Duodenal mucosa (tissue), 2 donors: ENCODE results near the gene ACAD10.

ENCODE experiments used
- H3K27ac ChIP-seq: one replicate; pipeline ENCODE4 v1.7.0; 2013; ENCODE audit warnings: low read depth, low read length
- H3K27me3 ChIP-seq, 2 donors: one replicate each; pipeline ENCODE4 v1.7.0; 2013; ENCODE audit warnings: low read length in 2 of 2, control low read depth in 1 of 2; ENCODE audit not compliant: insufficient read depth in 2 of 2, control insufficient read depth in 1 of 2
- H3K36me3 ChIP-seq, 2 donors: one replicate each; pipeline ENCODE4 v1.7.0; 2013; ENCODE audit warnings: low read length in 2 of 2, control low read depth in 1 of 2; ENCODE audit not compliant: insufficient read depth in 2 of 2, control insufficient read depth in 1 of 2
- H3K4me1 ChIP-seq, 2 donors: one replicate each; pipeline ENCODE4 v1.7.0; 2013; ENCODE audit warnings: low read length in 2 of 2, control low read depth in 1 of 2; ENCODE audit not compliant: insufficient read depth in 2 of 2, control insufficient read depth in 1 of 2
- H3K4me3 ChIP-seq, 2 donors: one replicate each; pipeline ENCODE4 v1.7.0; 2013; ENCODE audit warnings: low read length in 2 of 2, low read depth in 1 of 2
- H3K9ac ChIP-seq, 2 donors: one replicate each; pipeline ENCODE4 v1.7.0; 2013; ENCODE audit warnings: low read length in 2 of 2, low read depth in 1 of 2
- H3K9me3 ChIP-seq, 2 donors: one replicate each; pipeline ENCODE4 v1.7.0; 2013; ENCODE audit warnings: low read length in 2 of 2, control low read depth in 1 of 2; ENCODE audit not compliant: control insufficient read depth in 1 of 2

The ACAD10 gene

DNA sequence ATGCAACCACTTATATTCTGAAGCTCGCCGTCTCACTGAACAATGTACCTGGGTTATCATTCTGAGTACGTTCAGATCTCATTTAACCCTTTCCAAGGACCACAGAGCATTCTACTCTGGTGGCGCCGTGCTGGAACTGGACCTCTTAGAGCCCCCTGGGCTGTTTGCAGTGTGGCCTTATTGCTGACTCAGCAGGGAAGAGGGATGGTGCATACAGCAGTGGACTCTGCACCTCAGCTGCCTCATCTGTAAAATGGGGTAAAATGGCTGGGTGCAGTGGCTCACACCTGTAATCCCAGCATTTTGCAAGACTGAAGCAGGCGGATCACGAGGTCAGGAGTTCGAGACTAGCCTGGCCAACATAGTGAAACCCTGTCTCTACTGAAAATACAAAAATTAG lies 83.7 kb downstream of the ACAD10 start:
- H3K4me1 ChIP-seq = peaks cover 51 to 63% of the 10 kb centered on the region in 2 donors
- H3K27ac ChIP-seq = no peak overlapping the region
- no peaks in the 10 kb centered on the region for H3K27me3 ChIP-seq
- no peak overlapping the region for H3K4me3 ChIP-seq
- no peak overlapping the region for H3K9ac ChIP-seq
- H3K9me3 ChIP-seq = no peaks in the 10 kb centered on the region
- no peaks in the 10 kb centered on the region for H3K36me3 ChIP-seq

DNA sequence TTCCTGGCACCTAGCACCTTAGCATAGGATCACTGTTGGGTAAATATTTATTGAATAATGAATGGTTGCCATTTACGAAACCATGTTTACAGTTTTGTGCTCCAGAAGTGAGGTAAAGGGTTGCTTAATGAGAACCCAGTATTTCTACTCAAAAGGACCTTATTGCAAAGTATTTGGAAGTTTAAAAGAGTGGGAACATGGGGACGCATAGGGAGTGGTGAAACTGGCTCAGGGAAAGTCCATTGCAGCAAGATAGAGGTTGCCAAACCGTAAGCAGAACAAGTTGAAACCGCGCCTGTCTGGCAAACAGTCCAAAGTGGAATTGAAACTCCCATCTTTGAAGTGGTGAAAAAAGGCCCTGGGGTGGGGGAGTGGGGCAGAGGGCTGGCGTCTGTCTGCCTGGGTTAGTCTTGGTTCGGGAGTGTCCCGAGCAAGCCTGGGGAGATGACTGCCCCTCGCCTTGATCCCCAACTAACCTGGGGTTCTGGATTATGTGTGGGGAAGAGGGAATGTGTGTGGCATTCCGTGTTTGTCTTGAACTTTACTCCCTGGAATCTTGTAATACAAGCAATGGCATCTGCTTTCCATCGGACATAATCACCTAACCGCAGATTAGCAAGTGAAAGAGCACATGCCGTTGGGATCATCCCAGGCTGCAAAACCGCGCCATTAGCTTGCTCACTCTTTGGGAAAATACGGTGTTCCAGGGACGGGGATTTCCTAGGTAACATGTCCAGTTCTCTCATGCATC lies 88.1 kb downstream of the ACAD10 start:
- Histone ChIP-seq H3K4me1 (peaks cover 71 to 78% of the 10 kb centered on the region in 2 donors), H3K9ac (peak overlapping the region; percentile 33 to 42), H3K27ac (peak overlapping the region; percentile 90), H3K36me3 (no peaks in the 10 kb centered on the region), H3K9me3 (no peaks in the 10 kb centered on the region), H3K4me3 (peak overlapping the region; percentile 32 to 53), H3K27me3 (no peaks in the 10 kb centered on the region)

DNA sequence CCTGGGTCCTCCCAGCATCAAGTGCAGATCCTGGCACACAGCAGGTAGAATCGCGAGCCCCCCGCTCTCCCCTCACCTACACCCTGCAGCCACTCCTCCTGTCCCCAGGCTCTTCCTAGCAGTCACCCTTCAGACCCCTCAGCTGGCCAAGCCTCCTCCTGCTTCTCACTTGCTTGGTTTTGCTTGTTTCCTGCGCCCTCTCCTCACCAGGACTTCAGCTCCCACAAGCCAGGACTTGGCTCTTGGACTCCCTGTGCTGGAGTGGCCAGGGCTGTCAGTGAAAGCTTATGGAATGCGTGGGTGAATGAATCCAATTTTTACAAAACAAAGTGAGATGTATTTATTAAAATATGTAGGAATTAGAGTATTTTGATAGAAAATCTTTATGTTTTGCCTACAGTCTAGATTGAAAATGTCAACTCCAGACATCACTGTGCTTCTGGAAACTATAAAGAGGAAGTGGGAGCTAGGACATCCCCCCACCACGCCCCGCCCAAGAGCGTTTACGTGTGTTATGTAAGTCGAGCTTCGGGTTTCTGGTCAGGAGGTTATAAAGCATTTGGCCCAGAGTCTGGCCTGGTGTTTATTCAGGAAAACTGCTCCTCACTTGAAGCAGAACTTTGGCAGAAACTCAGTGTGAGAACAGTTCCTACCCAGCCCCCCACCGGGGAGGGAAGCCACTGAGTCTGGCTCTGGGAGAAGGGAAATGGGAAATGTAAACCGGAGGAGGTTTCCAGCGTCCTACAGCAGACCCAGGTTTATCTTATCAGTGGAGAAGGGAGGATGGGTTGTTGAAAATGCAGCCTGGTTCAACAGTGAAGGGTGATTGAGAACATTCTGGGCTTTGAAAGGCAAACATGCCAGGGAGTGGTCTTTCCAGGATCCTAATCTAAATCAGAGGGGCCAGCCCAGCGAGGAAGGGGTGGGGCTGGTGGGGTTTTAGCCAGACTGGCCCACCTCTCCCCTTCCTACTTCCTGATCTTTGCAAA lies 89.6 kb downstream of the ACAD10 start:
- no peaks in the 10 kb centered on the region for H3K27me3 ChIP-seq
- H3K4me3 ChIP-seq = peak overlapping the region; percentile 24 to 53
- H3K9ac ChIP-seq = peak overlapping the region; percentile 42 to 66
- peaks cover 78 to 79% of the 10 kb centered on the region in 2 donors for H3K4me1 ChIP-seq
- H3K9me3 ChIP-seq = no peaks in the 10 kb centered on the region
- H3K36me3 ChIP-seq = peaks cover 0 to 4% of the 10 kb centered on the region in 2 donors
- H3K27ac ChIP-seq = peak overlapping the region; percentile 90

DNA sequence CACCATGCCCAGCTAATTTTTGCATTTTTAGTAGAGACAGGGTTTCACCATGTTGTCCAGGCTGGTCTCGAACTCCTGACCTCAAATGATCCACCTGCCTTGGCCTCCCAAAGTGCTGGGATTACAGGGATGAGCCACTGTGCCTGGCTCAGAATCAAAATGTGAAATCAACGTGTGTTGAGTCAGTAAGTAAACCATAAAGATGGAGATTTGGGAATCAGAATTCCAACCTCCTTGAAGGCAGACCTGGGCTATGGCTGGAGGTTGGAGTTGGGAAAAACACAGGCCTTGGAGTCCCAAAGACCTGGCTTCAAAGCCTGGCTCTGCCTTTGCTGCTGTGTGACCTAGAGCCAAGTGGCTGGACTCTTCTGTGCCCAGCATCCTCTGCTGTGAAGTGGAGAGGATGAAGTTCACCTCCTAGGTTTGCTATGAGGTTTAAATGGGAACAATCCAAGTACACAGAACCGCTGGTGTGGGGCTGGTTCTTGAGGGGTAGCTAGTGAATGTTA lies 91.0 kb downstream of the ACAD10 start:
- H3K4me3 ChIP-seq = peak overlapping the region; percentile 37 to 48
- H3K9me3 ChIP-seq = no peaks in the 10 kb centered on the region
- peaks cover 77 to 81% of the 10 kb centered on the region in 2 donors for H3K4me1 ChIP-seq
- peak overlapping the region; percentile 90 for H3K27ac ChIP-seq
- peak overlapping the region; percentile 44 to 48 for H3K9ac ChIP-seq
- H3K36me3 ChIP-seq = peaks cover 9 to 13% of the 10 kb centered on the region in 2 donors
- no peaks in the 10 kb centered on the region for H3K27me3 ChIP-seq

DNA sequence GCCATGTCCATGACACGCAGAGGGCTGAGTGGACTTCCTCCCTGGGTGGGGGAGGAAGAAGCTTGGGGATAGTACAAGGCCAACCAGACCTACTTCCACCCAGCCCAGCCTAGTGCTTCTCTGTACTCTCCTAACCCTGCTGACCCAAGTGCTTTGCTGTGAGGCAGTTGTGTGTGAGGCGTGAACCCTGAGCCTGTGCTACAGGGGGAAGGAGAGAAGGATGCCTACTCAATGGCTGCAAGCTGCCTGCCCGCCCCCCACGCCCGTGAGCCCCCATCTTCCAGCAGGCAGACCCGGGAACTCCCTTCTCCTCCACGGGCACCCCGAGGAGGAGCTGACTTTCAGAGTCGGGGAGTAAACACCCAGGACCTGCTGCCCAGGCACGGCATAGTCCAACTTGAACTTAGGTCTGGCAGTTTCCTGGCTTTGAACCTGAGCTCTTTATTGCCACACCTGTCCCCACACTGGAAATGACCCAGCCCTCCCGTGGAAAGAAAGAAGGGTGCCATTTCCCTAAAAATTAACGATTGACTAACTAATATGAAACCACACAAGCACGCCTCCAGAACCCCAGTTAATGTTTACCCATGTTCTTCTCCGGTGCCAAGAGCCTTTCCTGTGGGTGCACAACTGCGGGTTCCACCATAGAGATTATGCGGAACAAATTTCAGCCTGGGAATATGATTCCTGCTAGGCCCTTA lies 91.6 kb downstream of the ACAD10 start:
- H3K4me3 ChIP-seq = peak overlapping the region; percentile 37 to 48
- H3K9me3 ChIP-seq = no peaks in the 10 kb centered on the region
- H3K27me3 ChIP-seq = no peaks in the 10 kb centered on the region
- peak overlapping the region; percentile 44 to 48 for H3K9ac ChIP-seq
- H3K4me1 ChIP-seq = peaks cover 77 to 78% of the 10 kb centered on the region in 2 donors
- H3K36me3 ChIP-seq = peaks cover 11 to 14% of the 10 kb centered on the region in 2 donors
- peak overlapping the region; percentile 90 for H3K27ac ChIP-seq

DNA sequence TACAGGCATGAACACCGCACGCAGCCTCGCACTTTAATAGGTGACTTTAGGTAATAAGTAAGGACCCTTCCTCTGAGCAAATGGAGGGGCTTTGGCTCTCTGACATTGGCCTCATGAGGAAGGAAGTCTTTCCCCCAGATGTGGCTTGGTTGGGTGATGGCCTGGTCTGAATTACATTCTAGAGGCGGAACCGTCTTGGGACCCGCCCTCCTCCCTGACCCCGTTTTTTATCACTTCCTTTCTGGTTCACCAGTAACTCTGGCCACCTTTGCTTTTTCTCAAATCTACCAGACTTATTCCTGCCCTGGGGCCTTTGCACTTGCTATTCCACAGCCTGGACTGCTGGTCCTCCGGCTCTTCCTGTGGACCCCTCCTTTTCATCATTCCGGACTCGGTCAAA lies 94.3 kb downstream of the ACAD10 start:
- peaks cover 30 to 40% of the 10 kb centered on the region in 2 donors for H3K36me3 ChIP-seq
- H3K9me3 ChIP-seq = no peaks in the 10 kb centered on the region
- H3K27ac ChIP-seq = peak overlapping the region; percentile 52
- no peaks in the 10 kb centered on the region for H3K27me3 ChIP-seq
- peak overlapping the region; percentile 23 to 26 for H3K4me3 ChIP-seq
- H3K9ac ChIP-seq = peak overlapping the region; percentile 41 to 47
- H3K4me1 ChIP-seq = peaks cover 53 to 56% of the 10 kb centered on the region in 2 donors

DNA sequence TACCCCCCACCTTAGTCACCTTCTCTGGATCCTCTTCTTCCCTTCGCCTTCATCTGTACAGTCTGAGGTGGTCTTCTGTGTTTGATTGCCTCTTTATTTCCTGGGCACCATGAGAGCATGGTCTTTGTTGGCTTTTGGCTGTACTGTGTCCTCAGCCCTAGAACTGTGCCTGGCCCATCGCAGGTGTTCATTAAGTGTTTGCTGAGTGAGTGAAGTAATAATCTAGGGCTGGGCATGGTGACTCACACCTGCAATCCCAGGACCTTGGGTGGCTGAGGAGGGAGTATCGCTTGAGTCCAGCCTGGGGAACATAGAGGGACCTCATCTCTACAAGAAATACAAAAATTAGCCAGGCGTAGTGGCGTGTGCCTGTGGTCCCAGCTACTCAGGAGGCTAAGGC lies 94.8 kb downstream of the ACAD10 start:
- Histone ChIP-seq H3K27me3 (no peaks in the 10 kb centered on the region), H3K27ac (peak overlapping the region; percentile 52), H3K36me3 (peaks cover 30 to 44% of the 10 kb centered on the region in 2 donors), H3K9ac (peak overlapping the region; percentile 41 to 47), H3K4me1 (peaks cover 48 to 52% of the 10 kb centered on the region in 2 donors), H3K9me3 (no peaks in the 10 kb centered on the region), H3K4me3 (peak overlapping the region in 1 of 2 donors; percentile 23)

DNA sequence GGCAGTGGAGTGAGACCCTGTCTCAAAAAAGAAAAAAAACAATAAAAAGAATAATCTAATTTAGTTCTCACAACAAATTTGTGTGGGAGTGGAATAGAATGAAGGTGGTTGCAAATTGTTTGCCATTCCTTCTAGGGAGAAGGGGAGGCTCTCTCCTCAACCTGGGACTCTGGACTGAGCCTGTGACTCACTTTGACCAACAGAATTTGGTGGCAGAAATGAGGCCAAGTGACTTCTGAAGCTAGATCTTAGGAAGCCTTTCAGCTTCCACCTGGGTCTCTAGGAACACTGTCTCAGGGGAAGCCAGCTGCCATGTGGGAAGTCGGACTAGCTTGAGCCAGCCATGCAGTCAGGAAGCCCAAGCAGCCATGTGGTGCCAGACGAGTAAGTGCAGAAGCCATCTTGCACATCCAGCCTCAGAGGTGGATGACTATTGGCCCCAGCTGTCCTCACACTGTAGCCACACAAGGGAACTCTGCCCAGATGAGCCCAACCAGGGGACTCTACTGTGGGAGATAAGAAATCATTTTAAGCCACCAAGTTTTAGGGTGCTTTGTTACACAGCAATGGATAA lies 95.3 kb downstream of the ACAD10 start:
- H3K27me3 ChIP-seq = no peaks in the 10 kb centered on the region
- peaks cover 30 to 48% of the 10 kb centered on the region in 2 donors for H3K36me3 ChIP-seq
- no peaks in the 10 kb centered on the region for H3K9me3 ChIP-seq
- H3K4me3 ChIP-seq = no peak overlapping the region
- H3K9ac ChIP-seq = no peak overlapping the region
- H3K27ac ChIP-seq = peak overlapping the region; percentile 15
- peaks cover 43 to 46% of the 10 kb centered on the region in 2 donors for H3K4me1 ChIP-seq

DNA sequence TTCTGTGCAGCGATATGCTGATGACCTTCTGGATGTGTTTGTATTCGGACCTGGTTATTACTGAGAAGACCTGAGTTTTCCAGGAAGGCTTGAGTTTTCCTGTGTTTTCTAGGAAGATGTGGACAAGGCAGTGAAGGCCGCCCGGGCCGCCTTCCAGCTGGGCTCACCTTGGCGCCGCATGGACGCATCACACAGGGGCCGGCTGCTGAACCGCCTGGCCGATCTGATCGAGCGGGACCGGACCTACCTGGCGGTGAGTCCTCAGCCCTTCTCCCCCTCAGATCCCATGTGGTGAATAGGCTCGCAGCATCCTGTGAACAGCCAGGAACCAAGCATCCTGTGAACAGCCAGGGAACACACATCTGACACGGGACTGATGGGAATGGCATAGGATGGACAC lies 97.2 kb downstream of the ACAD10 start:
- Histone ChIP-seq H3K27me3 (no peaks in the 10 kb centered on the region), H3K9me3 (no peaks in the 10 kb centered on the region), H3K4me1 (peaks cover 24 to 28% of the 10 kb centered on the region in 2 donors), H3K36me3 (peaks cover 33 to 60% of the 10 kb centered on the region in 2 donors), H3K27ac (no peak overlapping the region), H3K9ac (no peak overlapping the region), H3K4me3 (no peak overlapping the region)
